Measurements from ENCODE around the gene FAM193A.

DNA sequence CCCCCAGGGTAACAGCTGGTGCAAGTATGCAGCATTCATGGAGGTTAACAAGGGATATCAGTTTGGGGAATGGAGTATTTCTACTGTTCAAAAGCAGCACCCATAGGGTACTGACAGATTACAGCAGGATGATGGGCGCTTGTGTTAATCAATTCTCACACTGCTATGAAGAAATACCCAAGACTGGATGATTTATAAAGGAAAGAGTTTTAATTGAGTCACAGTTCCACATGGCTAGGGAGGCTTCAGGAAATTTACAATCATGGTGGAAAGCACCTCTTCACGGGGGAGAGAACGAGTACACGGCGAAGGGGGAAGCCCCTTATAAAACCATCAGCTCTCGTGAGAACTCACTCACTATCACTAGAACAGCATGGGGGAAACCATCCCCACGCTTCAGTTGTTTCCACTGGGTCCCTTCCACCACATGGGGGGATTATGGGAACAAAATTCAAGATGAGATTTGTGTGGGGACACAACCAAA, 155.5 kb downstream of the FAM193A start:
- TF ChIP-seq CTCF (IDR thresholded peaks at IDR 0.05) = no peak
- TF ChIP-seq EP300 (IDR thresholded peaks at IDR 0.05) = no peak
- no peak for TF ChIP-seq POLR2A (IDR thresholded peaks at IDR 0.05)
- no peak for TF ChIP-seq POLR2AphosphoS5 (IDR thresholded peaks at IDR 0.05)
